Activated B cell treated with CpG ODN at 0.5 μM for 24 hours (primary cell): ENCODE data around the gene LAMTOR2. TPM values are rescaled to one million over a fixed set of nuclear protein-coding genes. Genes with fewer than 3 reads are reported as not detected.
"Not testable (repeated sequence)": the region's sequence is repeated elsewhere in the genome, so short reads cannot be mapped to it uniquely, and the experiment has no call there.

Source experiments
- ATAC-seq: fragments of 200-7000 bp; cut with Tn5 transposase; one replicate; pipeline ENCODE4 v1.10.0; 2021; ENCODE audit warnings: low read depth, mild to moderate bottlenecking, moderate library complexity
- CTCF ChIA-PET: fragments of 350-600 bp; sonication (Branson Sonifier 250); formaldehyde crosslinking; loops from one replicate; lab custom pipeline; 2021; ENCODE audit warnings: antibody characterized with exemption; lab: Charles Lee
- POLR2A ChIA-PET: fragments of 350-600 bp; sonication (Branson Sonifier 250); formaldehyde crosslinking; loops from one replicate; lab custom pipeline; 2021; ENCODE audit warnings: antibody characterized with exemption; lab: Charles Lee
- DNase-seq: peaks from one replicate; pipeline ENCODE4 v3.0.0; 2022
- H3K27ac Mint-ChIP-seq: one replicate; pipeline ENCODE4 v1.8.0; 2020; ENCODE audit warnings: mixed read lengths
- H3K27me3 Mint-ChIP-seq: one replicate; pipeline ENCODE4 v1.8.0; 2021; ENCODE audit warnings: mixed read lengths
- H3K36me3 Mint-ChIP-seq: one replicate; pipeline ENCODE4 v1.8.0; 2021; ENCODE audit warnings: low read depth, mixed read lengths
- H3K4me1 Mint-ChIP-seq: one replicate; pipeline ENCODE4 v1.8.0; 2021; ENCODE audit warnings: mixed read lengths
- H3K4me3 Mint-ChIP-seq: one replicate; pipeline ENCODE4 v1.8.0; 2020; ENCODE audit warnings: mild to moderate bottlenecking, mixed read lengths
- H3K9me3 Mint-ChIP-seq: one replicate; pipeline ENCODE4 v1.8.0; 2020; ENCODE audit warnings: mixed read lengths
- CTCF ChIP-seq: fragments of 200-600 bp; IDR thresholded peaks from one replicate; pipeline ENCODE4 v1.8.0; 2022; ENCODE audit warnings: antibody characterized with exemption, mild to moderate bottlenecking
- intact Hi-C: fragments of 100-400 bp; cut with micrococcal nuclease; formaldehyde crosslinking; loops from one replicate; pipeline ENCODE4 v1.15.1; 2024
- total RNA-seq: library from RNA; stranded (reverse); gene quantifications from 2 replicates; pipeline ENCODE4 v1.2.3, GENCODE V29; 2022

Gene LAMTOR2
- total RNA-seq, 1 donor from 2014 or later, result 48.0 TPM

- no peak for ATAC-seq
- intact Hi-C loops, result no loop called here
- H3K4me1 Mint-ChIP-seq, result no peaks in the 10 kb centered on the region
- POLR2A ChIA-PET, result no interaction called here
- no peak overlapping the region for H3K27ac Mint-ChIP-seq
- peaks cover 13% of the 10 kb centered on the region for H3K36me3 Mint-ChIP-seq
- no peak overlapping the region for H3K4me3 Mint-ChIP-seq
- no peaks in the 10 kb centered on the region for H3K27me3 Mint-ChIP-seq
- no peak for DNase-seq
- no peak for TF ChIP-seq CTCF
- CTCF ChIA-PET, result no interaction called here
- H3K9me3 Mint-ChIP-seq, result no peaks in the 10 kb centered on the region
Observed at GRCh38 chr1:156033011-156033410, 21.6 kb upstream of the LAMTOR2 start.

GRCh38 chr1:156034991-156035390 lies 19.6 kb upstream of the LAMTOR2 start:
- intact Hi-C loops, H3K4me1 Mint-ChIP-seq, ATAC-seq, H3K9me3 Mint-ChIP-seq, H3K27me3 Mint-ChIP-seq, H3K4me3 Mint-ChIP-seq, DNase-seq, CTCF ChIA-PET, H3K27ac Mint-ChIP-seq: not testable (repeated sequence)
- POLR2A ChIA-PET, result interaction anchor here (0.6 kb wide), 1 partner anchor 885 kb away, joined by 3 read pairs; no protein-coding TSS in a partner anchor
- peaks cover 23% of the 10 kb centered on the region for H3K36me3 Mint-ChIP-seq

GRCh38 chr1:156042828-156043227 lies 11.8 kb upstream of the LAMTOR2 start:
- ATAC-seq (no peak), DNase-seq (no peak)
- Mint-ChIP-seq H3K4me1 (no peaks in the 10 kb centered on the region), H3K4me3 (no peak overlapping the region), H3K27ac (no peak overlapping the region), H3K27me3 (no peaks in the 10 kb centered on the region), H3K9me3 (no peaks in the 10 kb centered on the region), H3K36me3 (peaks cover 53% of the 10 kb centered on the region)
- POLR2A ChIA-PET, result no interaction called here
- intact Hi-C loops, result no loop called here
- no peak for TF ChIP-seq CTCF
- CTCF ChIA-PET, result no interaction called here

- H3K27ac Mint-ChIP-seq, result no peak overlapping the region
- H3K4me3 Mint-ChIP-seq, result no peak overlapping the region
- no peak for TF ChIP-seq CTCF
- ATAC-seq (no peak), DNase-seq (no peak)
- H3K9me3 Mint-ChIP-seq, result no peaks in the 10 kb centered on the region
- CTCF ChIA-PET, result interaction anchor here (1.1 kb wide), 1 partner anchor 21 kb away, joined by 3 read pairs; no protein-coding TSS in a partner anchor
- peaks cover 63% of the 10 kb centered on the region for H3K36me3 Mint-ChIP-seq
- POLR2A ChIA-PET, result no interaction called here
- H3K27me3 Mint-ChIP-seq, result no peaks in the 10 kb centered on the region
- intact Hi-C loops, result no loop called here
- H3K4me1 Mint-ChIP-seq, result no peaks in the 10 kb centered on the region
Observed at GRCh38 chr1:156045076-156045475, 9.5 kb upstream of the LAMTOR2 start.

GRCh38 chr1:156048663-156049258 lies 5.8 kb upstream of the LAMTOR2 start:
- no peaks in the 10 kb centered on the region for H3K27me3 Mint-ChIP-seq
- intact Hi-C loops, result no loop called here
- ATAC-seq, result no peak
- peaks cover 10% of the 10 kb centered on the region for H3K4me1 Mint-ChIP-seq
- TF ChIP-seq CTCF, result no peak
- H3K36me3 Mint-ChIP-seq, result peaks cover 41% of the 10 kb centered on the region
- H3K9me3 Mint-ChIP-seq, result no peaks in the 10 kb centered on the region
- DNase-seq, result no peak
- no peak overlapping the region for H3K27ac Mint-ChIP-seq
- CTCF ChIA-PET, result no interaction called here
- POLR2A ChIA-PET, result no interaction called here
- no peak overlapping the region for H3K4me3 Mint-ChIP-seq
